ENCODE data around the gene ITGA8.

The ITGA8 gene

DNA sequence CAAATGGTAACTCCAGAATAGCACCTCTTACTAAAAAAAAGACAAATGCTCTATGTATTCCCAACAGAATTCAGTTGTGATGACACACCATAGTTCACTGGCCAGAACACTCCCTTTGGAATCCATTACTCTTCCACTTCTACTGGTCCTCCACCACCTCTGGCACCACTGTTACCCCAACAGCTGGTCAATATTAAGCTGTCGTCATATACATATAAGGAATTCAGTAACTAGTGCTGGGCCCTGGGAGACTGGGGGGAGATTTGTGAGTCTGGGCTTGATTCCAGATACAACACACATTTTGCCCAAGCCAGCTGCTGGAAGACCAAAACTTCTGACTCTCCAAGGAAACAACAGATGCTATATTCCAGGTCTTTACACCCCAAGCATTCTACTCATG, 26.0 kb upstream of the ITGA8 start:
- DNase-seq (ENCODE audit: extremely low read depth, insufficient read length): no peak
- H3K4me3 ChIP-seq (replicated peaks; ENCODE audit: low read depth, low read length): no peak overlapping the region
- TF ChIP-seq CTCF (IDR thresholded peaks at IDR 0.05; ENCODE audit: insufficient read depth, low read length, poor library complexity, severe bottlenecking): no peak
- 0 out of 2 replicates have a peak, but pooled peaks cover 1% of the 10 kb centered on the region for H3K27me3 ChIP-seq (replicated peaks; ENCODE audit: control insufficient read depth, insufficient read depth, low read length)
- H3K36me3 ChIP-seq (ENCODE audit: control insufficient read depth, insufficient read depth, low read length): no peaks in the 10 kb centered on the region

DNA sequence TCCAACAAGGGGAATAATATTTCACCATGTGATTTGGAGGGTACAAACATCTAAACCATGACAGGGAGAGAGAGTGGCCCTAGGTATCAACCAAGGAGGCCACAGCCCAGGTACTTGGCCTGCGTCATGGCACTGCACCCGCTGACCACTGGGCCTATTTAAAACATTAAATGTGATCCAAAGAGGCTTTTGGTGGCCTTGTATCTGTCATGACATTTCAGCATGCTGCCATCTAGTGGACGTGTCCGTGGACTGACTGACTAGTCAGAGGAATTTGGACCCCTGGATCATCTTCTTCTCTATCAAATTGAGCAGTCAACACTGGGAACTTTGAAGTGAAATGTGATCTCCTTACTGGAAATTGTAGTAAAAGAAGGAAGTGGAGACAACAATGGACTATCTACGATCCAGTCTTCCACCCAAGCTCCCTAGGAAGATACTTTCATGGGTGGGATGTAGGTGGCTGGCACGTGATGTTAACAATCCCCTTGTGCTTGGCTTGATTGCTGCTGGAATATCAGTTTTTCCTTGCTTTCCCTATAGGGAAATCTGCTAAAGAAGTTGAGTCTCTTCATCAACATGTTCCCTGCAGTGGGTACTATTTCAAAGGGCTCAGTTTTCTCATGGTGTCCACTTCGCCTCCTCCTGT, 24.6 kb upstream of the ITGA8 start:
- peak; percentile 17 for DNase-seq (ENCODE audit: extremely low read depth, insufficient read length)
- TF ChIP-seq CTCF (IDR thresholded peaks at IDR 0.05; ENCODE audit: insufficient read depth, low read length, poor library complexity, severe bottlenecking): peak; percentile 73
- 0 out of 2 replicates have a peak, but pooled peaks cover 1% of the 10 kb centered on the region for H3K27me3 ChIP-seq (replicated peaks; ENCODE audit: control insufficient read depth, insufficient read depth, low read length)
- H3K36me3 ChIP-seq (ENCODE audit: control insufficient read depth, insufficient read depth, low read length): no peaks in the 10 kb centered on the region
- H3K4me3 ChIP-seq (replicated peaks; ENCODE audit: low read depth, low read length): no peak overlapping the region

- no peak for TF ChIP-seq CTCF (IDR thresholded peaks at IDR 0.05; ENCODE audit: insufficient read depth, low read length, poor library complexity, severe bottlenecking)
- DNase-seq (ENCODE audit: extremely low read depth, insufficient read length): no peak
- H3K4me3 ChIP-seq (replicated peaks; ENCODE audit: low read depth, low read length): no peak overlapping the region
- 0 out of 2 replicates have a peak, but pooled peaks cover 1% of the 10 kb centered on the region for H3K27me3 ChIP-seq (replicated peaks; ENCODE audit: control insufficient read depth, insufficient read depth, low read length)
- no peaks in the 10 kb centered on the region for H3K36me3 ChIP-seq (ENCODE audit: control insufficient read depth, insufficient read depth, low read length)
Observed at GRCh38 chr10:15743443-15743842, 23.7 kb upstream of the ITGA8 start.

DNA sequence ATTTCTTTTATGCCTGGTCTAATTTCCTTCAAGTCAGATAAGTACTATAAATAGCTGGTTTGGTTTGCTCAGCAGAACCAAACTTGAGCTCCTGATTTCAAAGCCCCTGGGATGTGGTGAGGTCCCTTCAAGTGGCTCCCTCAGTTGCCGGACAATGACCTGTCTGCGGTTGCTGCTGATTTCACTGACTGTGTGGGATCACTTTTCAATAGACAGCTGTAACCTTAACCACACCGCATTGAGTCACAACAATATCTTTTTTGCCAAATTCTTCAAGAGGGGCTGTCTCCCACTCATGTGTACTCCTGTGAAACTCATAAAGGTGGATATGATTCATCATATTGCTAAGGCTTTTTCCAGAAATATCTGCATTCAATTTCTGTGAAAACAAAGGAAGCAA, 23.1 kb upstream of the ITGA8 start:
- DNase-seq (ENCODE audit: extremely low read depth, insufficient read length): no peak
- no peak overlapping the region for H3K4me3 ChIP-seq (replicated peaks; ENCODE audit: low read depth, low read length)
- no peak for TF ChIP-seq CTCF (IDR thresholded peaks at IDR 0.05; ENCODE audit: insufficient read depth, low read length, poor library complexity, severe bottlenecking)
- H3K36me3 ChIP-seq (ENCODE audit: control insufficient read depth, insufficient read depth, low read length): no peaks in the 10 kb centered on the region
- H3K27me3 ChIP-seq (replicated peaks; ENCODE audit: control insufficient read depth, insufficient read depth, low read length): no peaks in the 10 kb centered on the region

DNA sequence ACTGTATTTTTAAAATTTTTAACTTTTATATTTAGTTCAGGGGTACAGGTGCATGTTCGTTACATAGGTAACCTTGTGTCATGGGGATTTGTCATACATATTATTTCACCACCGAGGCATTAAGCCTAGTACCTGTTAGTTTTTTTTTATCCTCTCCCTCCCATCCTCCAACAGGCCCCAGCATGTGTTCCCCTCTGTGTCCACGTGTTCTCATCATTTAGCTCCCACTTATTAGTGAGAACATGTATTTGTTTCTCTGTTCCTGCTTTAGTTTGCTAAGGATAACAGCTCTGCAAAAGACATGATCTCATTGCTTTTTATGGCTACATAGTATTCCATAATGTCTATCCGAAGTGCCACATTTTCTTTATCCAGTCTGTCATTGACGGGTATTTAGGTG, 22.4 kb upstream of the ITGA8 start:
- H3K4me3 ChIP-seq (replicated peaks; ENCODE audit: low read depth, low read length): no peak overlapping the region
- DNase-seq (ENCODE audit: extremely low read depth, insufficient read length): no peak
- no peaks in the 10 kb centered on the region for H3K27me3 ChIP-seq (replicated peaks; ENCODE audit: control insufficient read depth, insufficient read depth, low read length)
- TF ChIP-seq CTCF (IDR thresholded peaks at IDR 0.05; ENCODE audit: insufficient read depth, low read length, poor library complexity, severe bottlenecking): no peak
- H3K36me3 ChIP-seq (ENCODE audit: control insufficient read depth, insufficient read depth, low read length): no peaks in the 10 kb centered on the region

GRCh38 chr10:15741581-15741980, 21.9 kb upstream of the ITGA8 start:
- no peak for DNase-seq (ENCODE audit: extremely low read depth, insufficient read length)
- Histone ChIP-seq H3K27me3 (replicated peaks; ENCODE audit: control insufficient read depth, insufficient read depth, low read length) (no peaks in the 10 kb centered on the region), H3K4me3 (replicated peaks; ENCODE audit: low read depth, low read length) (no peak overlapping the region), H3K36me3 (ENCODE audit: control insufficient read depth, insufficient read depth, low read length) (no peaks in the 10 kb centered on the region)
- TF ChIP-seq CTCF (IDR thresholded peaks at IDR 0.05; ENCODE audit: insufficient read depth, low read length, poor library complexity, severe bottlenecking): no peak

All from GM06990 (cell line).